Memory B cell (primary cell): ENCODE data around the gene PATJ.

Experiments
- ATAC-seq: fragments of 150-1000 bp; cut with Tn5 transposase; 2 replicates; pipeline ENCODE4 v1.10.0; 2021; ENCODE audit warnings: low read depth, mild to moderate bottlenecking, moderate library complexity
- DNase-seq, 2 donors: peaks; one replicate each; pipeline ENCODE4 v3.0.0; 2022; ENCODE audit warnings: low spot score in 2 of 2
- H3K27ac Mint-ChIP-seq: one replicate; pipeline ENCODE4 v1.8.0; 2022; ENCODE audit warnings: mild to moderate bottlenecking, moderate library complexity, mixed read lengths
- H3K27me3 Mint-ChIP-seq: one replicate; pipeline ENCODE4 v1.8.0; 2022; ENCODE audit warnings: mixed read lengths
- H3K36me3 Mint-ChIP-seq: one replicate; pipeline ENCODE4 v1.8.0; 2022; ENCODE audit warnings: mild to moderate bottlenecking, mixed read lengths
- H3K4me1 Mint-ChIP-seq: one replicate; pipeline ENCODE4 v1.8.0; 2022; ENCODE audit warnings: mixed read lengths
- H3K4me3 Mint-ChIP-seq: one replicate; pipeline ENCODE4 v1.8.0; 2022; ENCODE audit warnings: mild to moderate bottlenecking, moderate library complexity, mixed read lengths
- H3K9me3 Mint-ChIP-seq: one replicate; pipeline ENCODE4 v1.8.0; 2022; ENCODE audit warnings: mixed read lengths

The PATJ gene

DNA sequence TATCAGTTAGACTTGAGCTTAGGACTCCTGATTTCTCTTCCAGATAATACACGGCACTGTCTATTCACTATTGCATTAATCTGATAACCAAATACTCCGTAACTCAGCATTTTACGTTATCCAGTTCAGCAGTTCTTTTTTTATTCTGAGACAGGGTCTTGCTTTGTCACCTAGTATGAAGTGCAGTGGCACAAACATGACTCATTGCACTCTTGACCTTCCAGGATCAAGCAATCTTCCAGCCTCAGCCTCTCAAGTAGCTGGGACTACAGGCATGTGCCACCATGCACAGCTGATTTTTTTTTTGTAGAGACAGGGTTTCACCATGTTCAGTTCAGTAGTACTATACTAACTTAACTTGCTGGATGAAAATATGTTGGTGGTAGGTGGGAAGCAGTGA is 156.4 kb downstream of the PATJ start:
- no peaks in the 10 kb centered on the region for H3K9me3 Mint-ChIP-seq
- H3K27ac Mint-ChIP-seq = no peak overlapping the region
- no peak for ATAC-seq
- no peaks in the 10 kb centered on the region for H3K4me1 Mint-ChIP-seq
- no peaks in the 10 kb centered on the region for H3K27me3 Mint-ChIP-seq
- H3K4me3 Mint-ChIP-seq = no peak overlapping the region
- peaks cover 41% of the 10 kb centered on the region for H3K36me3 Mint-ChIP-seq
- DNase-seq = no peak

DNA sequence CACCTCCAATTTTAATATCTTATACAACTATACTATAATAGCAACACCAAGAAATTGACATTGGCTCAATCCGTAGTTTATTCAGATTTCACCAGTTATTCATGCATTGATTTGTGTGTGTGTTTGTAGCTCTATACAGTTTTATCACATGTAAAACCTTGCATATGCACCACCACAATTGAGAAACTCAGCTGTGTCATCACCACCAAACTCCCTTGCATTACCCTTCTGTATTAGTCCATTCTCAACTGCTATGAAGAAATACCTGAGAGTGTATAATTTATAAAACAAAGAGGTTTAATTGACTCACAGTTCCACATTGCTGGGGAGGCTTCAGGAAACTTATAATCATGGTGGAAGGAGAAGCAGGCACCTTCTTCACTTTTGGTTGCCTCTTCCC is 162.1 kb downstream of the PATJ start:
- peaks cover 39% of the 10 kb centered on the region for H3K36me3 Mint-ChIP-seq
- ATAC-seq (no peak), DNase-seq (no peak)
- no peak overlapping the region for H3K27ac Mint-ChIP-seq
- no peaks in the 10 kb centered on the region for H3K27me3 Mint-ChIP-seq
- no peaks in the 10 kb centered on the region for H3K4me1 Mint-ChIP-seq
- no peak overlapping the region for H3K4me3 Mint-ChIP-seq
- H3K9me3 Mint-ChIP-seq = no peaks in the 10 kb centered on the region

DNA sequence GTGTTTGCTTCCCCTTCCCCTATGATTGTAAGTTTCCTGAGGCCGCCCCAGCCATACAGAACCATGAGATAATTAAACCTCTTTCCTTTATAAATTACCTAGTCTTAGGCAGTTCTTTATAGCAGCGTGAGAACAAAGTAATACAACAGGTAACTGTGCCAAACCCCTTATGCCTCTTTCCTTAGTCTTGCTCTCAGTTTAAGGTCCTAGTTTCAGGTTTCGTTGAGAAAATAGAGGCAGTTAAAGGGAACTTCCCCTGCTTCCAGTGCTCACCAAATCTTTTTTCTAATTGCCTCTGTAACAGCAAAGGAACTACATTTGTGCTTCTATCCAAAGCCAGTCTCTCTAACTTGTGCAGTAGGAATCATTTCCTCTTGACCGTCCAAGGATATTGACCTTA is 164.8 kb downstream of the PATJ start:
- Mint-ChIP-seq H3K9me3 (no peaks in the 10 kb centered on the region), H3K27ac (no peak overlapping the region), H3K4me1 (no peaks in the 10 kb centered on the region), H3K27me3 (no peaks in the 10 kb centered on the region), H3K36me3 (peaks cover 36% of the 10 kb centered on the region), H3K4me3 (no peak overlapping the region)
- ATAC-seq (no peak), DNase-seq (no peak)

DNA sequence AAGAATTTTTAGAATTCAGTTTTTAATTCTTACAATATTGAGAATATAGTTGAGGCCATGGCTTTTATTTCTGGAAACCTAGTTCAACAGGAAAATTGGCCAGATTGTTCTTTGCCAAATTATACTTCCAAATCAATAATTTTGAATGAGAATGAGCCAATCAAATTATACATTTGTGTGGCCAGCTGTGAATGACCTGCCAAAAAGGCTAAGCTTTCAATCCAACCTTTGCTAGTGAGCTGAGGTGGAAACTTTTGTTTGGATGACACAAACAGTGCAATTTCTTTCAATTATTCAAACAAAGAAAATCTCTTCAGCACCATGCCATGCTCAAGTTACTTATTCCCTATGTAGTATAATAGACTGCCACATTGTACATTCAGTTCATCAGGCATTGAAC is 167.8 kb downstream of the PATJ start:
- Mint-ChIP-seq H3K4me1 (no peaks in the 10 kb centered on the region), H3K4me3 (no peak overlapping the region), H3K36me3 (peaks cover 34% of the 10 kb centered on the region), H3K9me3 (no peaks in the 10 kb centered on the region), H3K27me3 (no peaks in the 10 kb centered on the region), H3K27ac (no peak overlapping the region)
- ATAC-seq = no peak
- DNase-seq = no peak

DNA sequence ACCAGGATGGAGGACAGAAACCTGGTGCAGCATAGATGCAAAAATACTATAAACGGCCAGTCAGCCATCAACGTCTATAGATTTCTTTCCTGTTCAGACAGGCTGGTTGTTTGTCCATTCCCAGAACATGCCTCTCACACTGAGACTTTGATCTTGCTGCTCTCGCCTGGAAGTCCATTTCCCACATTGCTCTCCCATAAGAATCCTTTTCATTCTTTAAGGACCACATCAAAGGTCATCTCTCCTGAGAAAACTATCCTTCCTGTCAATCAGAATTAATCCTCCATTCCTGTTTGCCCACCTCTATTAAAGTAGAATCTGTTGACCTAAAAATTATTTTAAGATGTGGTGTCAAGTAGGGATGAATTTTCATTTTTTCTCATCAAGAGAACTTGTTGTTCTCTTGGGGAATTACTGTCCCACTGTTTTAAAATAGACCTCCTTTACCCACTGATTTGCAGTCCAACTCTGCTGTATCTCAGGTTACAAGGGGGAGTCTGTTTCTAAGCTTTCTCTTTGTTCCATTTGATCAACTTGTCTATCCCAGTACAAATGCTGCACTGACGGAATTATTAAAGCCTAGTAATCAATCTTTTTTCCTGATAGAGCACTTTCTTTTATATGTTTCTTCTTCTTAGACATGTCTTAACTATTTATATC is 172.7 kb downstream of the PATJ start:
- DNase-seq (no peak), ATAC-seq (no peak)
- H3K4me1 Mint-ChIP-seq = no peaks in the 10 kb centered on the region
- H3K27ac Mint-ChIP-seq = no peak overlapping the region
- H3K27me3 Mint-ChIP-seq = no peaks in the 10 kb centered on the region
- no peak overlapping the region for H3K4me3 Mint-ChIP-seq
- peaks cover 33% of the 10 kb centered on the region for H3K36me3 Mint-ChIP-seq
- no peaks in the 10 kb centered on the region for H3K9me3 Mint-ChIP-seq

DNA sequence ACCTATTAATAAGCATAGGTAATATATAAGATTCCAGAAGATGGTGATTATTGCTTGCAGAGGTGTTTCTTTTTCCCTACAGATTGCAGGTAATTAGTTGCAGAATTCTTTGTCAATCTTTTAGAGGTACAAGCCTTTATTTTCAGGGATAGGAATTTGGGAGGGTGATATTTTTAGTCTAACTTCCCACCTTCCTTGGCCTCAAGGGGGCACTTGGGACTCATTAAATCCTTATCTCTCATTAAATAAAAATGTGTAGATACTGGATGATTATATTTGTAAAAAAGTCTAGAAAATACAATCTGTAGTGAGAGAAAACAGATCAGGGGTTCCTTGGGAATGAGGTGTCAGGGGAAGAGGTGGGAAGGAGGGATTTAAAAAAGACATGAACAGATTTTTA is 179.2 kb downstream of the PATJ start:
- Mint-ChIP-seq H3K9me3 (peaks cover 2% of the 10 kb centered on the region), H3K4me1 (no peaks in the 10 kb centered on the region), H3K4me3 (no peak overlapping the region), H3K27ac (no peak overlapping the region), H3K36me3 (peaks cover 27% of the 10 kb centered on the region), H3K27me3 (no peaks in the 10 kb centered on the region)
- DNase-seq (no peak), ATAC-seq (no peak)

DNA sequence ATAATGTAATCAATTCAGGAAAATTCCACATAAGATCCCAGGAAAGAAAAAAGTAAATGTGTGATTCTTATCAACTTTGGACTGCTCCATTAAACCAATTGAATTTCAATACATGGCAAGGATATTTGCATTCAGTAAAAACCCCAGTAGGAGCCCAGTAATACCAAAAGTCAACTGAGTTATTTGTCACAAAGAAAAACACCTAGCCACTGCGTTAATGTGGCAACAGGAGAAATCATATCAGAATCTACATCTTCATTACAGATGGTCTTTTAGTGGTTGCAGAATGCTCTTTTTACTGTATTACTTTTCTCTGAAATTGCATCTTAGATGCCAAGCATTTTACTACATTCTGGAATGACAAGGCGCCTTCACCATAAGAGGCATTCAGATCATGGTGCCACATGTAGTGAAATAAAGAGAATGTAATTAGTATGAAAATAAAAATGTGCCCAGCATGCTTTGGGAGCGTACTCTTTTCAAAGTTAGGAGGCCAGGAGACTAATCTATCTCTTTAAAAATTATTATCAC is 180.7 kb downstream of the PATJ start:
- no peak overlapping the region for H3K27ac Mint-ChIP-seq
- no peaks in the 10 kb centered on the region for H3K27me3 Mint-ChIP-seq
- ATAC-seq = no peak
- H3K4me1 Mint-ChIP-seq = no peaks in the 10 kb centered on the region
- no peak overlapping the region for H3K4me3 Mint-ChIP-seq
- peaks cover 24% of the 10 kb centered on the region for H3K36me3 Mint-ChIP-seq
- peaks cover 2% of the 10 kb centered on the region for H3K9me3 Mint-ChIP-seq
- no peak for DNase-seq

DNA sequence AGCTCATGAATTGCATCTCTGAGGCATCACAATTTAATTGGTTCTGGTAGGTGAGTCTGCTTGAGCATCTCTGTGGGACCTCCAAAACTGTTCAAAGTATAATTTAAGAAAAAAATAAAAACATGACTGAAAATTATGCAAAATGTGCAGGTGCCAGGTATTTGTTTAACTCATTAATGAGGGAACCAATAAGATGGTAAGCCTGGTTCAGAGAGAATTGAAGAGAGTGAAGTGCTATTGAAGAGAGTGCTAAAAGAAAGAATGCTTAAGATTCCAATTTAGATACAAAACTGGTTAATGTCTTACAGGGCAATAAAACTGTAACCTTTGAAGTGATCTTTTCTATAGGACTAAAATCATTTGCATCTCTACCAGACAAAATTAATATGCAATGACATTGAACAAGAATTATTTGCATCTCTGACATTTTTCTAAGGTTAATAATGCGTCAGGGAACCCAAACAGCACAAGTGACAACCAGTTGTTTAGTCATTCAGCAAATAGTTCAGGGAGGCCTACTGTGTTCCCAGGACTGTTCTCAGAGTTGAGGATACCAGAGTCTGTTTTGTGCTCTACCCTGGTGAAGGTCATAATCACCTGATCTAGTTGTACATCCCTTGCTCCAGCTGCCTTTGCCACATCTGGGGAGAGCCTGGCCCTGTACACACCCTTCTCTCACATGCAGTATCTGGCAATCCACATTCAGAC is 183.5 kb downstream of the PATJ start:
- DNase-seq (no peak), ATAC-seq (no peak)
- no peaks in the 10 kb centered on the region for H3K4me1 Mint-ChIP-seq
- H3K4me3 Mint-ChIP-seq = no peak overlapping the region
- H3K27me3 Mint-ChIP-seq = no peaks in the 10 kb centered on the region
- H3K36me3 Mint-ChIP-seq = peaks cover 28% of the 10 kb centered on the region
- H3K9me3 Mint-ChIP-seq = no peaks in the 10 kb centered on the region
- no peak overlapping the region for H3K27ac Mint-ChIP-seq

DNA sequence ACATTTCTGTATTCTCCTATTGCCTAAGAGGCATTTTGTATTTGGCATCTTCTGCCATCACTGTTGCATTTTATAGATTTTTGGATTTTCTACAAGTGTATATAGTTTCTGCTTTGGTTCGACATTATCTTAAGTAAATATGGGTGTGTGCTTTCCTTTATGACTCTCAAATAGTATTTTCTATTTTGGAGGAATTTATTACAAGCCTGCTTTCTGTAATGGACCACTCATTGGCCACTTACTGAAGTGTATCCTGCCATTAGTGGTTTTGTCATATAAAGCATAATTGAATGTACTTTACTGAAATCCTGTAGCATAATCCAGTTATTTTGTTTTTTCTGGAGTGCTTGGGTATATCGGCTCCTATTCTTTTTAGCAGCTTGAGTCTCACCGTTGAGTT is 184.3 kb downstream of the PATJ start:
- H3K4me3 Mint-ChIP-seq = no peak overlapping the region
- DNase-seq (no peak), ATAC-seq (no peak)
- H3K27me3 Mint-ChIP-seq = no peaks in the 10 kb centered on the region
- H3K9me3 Mint-ChIP-seq = no peaks in the 10 kb centered on the region
- peaks cover 30% of the 10 kb centered on the region for H3K36me3 Mint-ChIP-seq
- no peak overlapping the region for H3K27ac Mint-ChIP-seq
- H3K4me1 Mint-ChIP-seq = no peaks in the 10 kb centered on the region

DNA sequence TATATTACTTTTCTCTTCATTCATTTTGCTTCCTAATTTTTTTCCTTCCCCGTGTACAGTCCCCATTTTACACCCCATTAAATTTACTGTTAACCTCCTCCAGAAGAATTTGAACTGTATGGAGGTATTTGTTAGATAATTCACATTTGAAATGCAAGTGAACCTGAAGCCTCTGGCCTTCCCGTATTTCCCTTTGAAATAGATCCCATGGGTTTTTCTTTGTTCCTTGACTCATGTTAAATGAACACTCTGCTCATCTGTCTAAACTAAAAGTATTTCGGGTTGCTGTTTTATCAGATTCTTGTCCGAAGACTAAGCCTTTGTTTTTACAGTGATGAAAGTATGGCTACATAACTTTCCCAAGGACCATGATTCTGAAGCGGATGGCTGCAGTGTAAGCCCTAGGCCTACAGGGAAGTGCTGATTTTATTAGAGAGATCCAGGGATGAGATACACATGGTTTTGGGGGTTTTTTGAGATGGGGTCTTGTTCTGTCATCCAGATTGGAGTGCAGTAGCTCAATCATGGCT is 187.9 kb downstream of the PATJ start:
- ATAC-seq (no peak), DNase-seq (no peak)
- H3K4me3 Mint-ChIP-seq = no peak overlapping the region
- no peaks in the 10 kb centered on the region for H3K9me3 Mint-ChIP-seq
- peaks cover 32% of the 10 kb centered on the region for H3K36me3 Mint-ChIP-seq
- H3K4me1 Mint-ChIP-seq = no peaks in the 10 kb centered on the region
- H3K27ac Mint-ChIP-seq = no peak overlapping the region
- H3K27me3 Mint-ChIP-seq = no peaks in the 10 kb centered on the region

DNA sequence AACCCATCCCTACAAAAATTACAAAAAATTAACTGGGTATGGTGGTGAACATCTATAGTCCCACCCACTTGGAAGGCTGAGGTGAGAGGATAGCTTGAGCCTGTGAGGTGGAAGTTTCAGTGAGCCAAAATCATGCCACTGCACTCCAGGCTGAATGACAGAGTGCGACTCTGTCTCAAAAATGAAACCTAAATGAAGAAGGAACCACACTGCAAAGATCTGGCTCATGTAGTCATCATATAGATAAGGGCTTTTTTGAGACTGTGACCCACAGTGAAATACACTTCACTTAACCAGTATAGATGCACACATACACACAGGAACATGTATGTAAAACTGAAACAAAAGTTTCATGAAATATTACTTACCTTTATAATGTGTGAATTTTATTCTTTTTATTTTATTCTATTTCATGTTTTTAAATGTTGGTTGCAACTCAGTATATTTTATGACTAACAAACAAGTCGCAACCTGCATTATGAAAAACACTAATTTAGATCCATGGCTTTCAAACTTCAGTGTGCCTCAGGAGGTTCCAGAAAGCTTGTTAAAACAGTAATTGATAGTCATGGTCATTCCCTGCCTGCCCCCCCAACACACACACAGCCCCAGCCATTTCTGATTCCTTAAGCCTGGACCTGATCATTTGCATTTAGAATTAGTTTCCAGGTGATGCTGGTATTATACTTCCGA is 189.5 kb downstream of the PATJ start:
- no peak overlapping the region for H3K27ac Mint-ChIP-seq
- no peak overlapping the region for H3K4me3 Mint-ChIP-seq
- no peaks in the 10 kb centered on the region for H3K27me3 Mint-ChIP-seq
- no peak for DNase-seq
- no peak for ATAC-seq
- no peaks in the 10 kb centered on the region for H3K9me3 Mint-ChIP-seq
- H3K4me1 Mint-ChIP-seq = no peaks in the 10 kb centered on the region
- H3K36me3 Mint-ChIP-seq = peaks cover 32% of the 10 kb centered on the region

DNA sequence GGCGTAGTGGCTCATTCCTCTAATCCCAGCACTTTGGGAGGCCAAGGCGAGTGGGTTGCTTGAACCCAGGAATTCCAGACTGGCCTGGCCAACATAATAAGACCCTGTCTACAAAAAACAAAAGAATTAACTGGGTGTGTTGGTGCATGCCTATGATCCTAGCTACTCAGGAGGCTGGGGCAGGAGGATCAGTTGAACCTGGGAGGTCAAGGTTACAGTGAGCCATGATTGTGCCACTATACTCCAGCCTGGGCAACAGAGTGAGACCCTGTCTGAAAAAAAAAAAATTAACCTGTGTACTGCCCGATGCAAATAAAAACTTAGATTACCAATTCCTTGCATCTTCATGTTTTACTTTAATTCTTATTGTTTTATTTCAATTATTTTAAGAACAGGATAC is 193.2 kb downstream of the PATJ start:
- Mint-ChIP-seq H3K9me3 (no peaks in the 10 kb centered on the region), H3K4me3 (no peak overlapping the region), H3K36me3 (peaks cover 16% of the 10 kb centered on the region), H3K4me1 (no peaks in the 10 kb centered on the region), H3K27ac (no peak overlapping the region), H3K27me3 (no peaks in the 10 kb centered on the region)
- DNase-seq = no peak
- ATAC-seq = no peak

DNA sequence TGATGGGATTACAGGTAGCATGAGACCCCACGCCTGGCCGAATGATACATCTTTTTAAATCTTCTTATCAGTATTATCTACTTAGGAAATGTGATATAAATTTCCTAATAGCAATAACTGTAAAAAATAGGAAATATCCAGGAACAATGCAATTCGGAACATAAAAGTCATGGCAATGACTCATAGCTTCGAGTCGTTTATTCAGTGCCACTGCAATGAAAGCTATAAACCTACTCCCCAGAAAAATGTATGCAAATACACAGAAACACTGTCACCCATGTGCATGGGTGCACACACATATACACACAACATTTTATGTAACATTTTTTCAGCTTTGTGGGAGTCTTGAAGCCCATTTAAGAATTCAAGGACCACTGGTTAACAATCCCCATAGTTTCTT is 194.6 kb downstream of the PATJ start:
- no peak for ATAC-seq
- DNase-seq = no peak
- no peak overlapping the region for H3K27ac Mint-ChIP-seq
- H3K36me3 Mint-ChIP-seq = peaks cover 13% of the 10 kb centered on the region
- H3K9me3 Mint-ChIP-seq = no peaks in the 10 kb centered on the region
- no peak overlapping the region for H3K4me3 Mint-ChIP-seq
- H3K4me1 Mint-ChIP-seq = no peaks in the 10 kb centered on the region
- no peaks in the 10 kb centered on the region for H3K27me3 Mint-ChIP-seq

DNA sequence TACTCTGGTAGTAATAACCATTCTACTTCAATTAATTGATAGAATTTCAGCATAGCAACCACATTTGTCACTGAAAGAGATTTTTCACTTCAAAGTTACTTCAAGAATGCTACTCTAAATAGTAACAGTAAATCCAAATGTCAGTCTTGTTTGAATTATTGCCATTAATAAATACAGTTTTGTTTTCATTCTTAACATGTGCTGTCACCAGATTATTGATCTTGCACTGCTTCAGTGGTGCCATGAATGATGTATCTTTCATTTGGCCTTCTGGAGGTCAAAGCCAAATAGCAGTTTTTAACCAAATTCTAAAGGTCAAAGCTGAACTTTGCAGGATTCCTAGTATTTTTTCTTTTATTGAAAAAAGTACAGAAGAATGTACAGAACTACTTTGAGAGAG is 199.5 kb downstream of the PATJ start:
- ATAC-seq (no peak), DNase-seq (no peak)
- Mint-ChIP-seq H3K4me1 (no peaks in the 10 kb centered on the region), H3K4me3 (no peak overlapping the region), H3K27ac (no peak overlapping the region), H3K36me3 (peaks cover 14% of the 10 kb centered on the region), H3K27me3 (no peaks in the 10 kb centered on the region), H3K9me3 (peaks cover 3% of the 10 kb centered on the region)
